ENCODE data around the gene LRCH1. TPM values are rescaled to one million over a fixed set of nuclear protein-coding genes. Genes with fewer than 3 reads are reported as not detected.

Gene LRCH1
- total RNA-seq, 1 donor from 2014 or later: 13.1 TPM

GRCh38 chr13:46684287-46685001 is 131.5 kb downstream of the LRCH1 start:
- Histone ChIP-seq H3K27ac (replicated peaks) (peak overlapping the region; percentile 53), H3K4me1 (peaks cover 69% of the 10 kb centered on the region), H3K9me3 (replicated peaks) (no peaks in the 10 kb centered on the region), H3K27me3 (ENCODE audit: low read depth) (no peaks in the 10 kb centered on the region), H3K36me3 (peaks cover 8% of the 10 kb centered on the region), H3K4me3 (no peak overlapping the region)
- no peak for DNase-seq
- peak; percentile 27 for TF ChIP-seq CTCF (IDR thresholded peaks at IDR 0.05; ENCODE audit: borderline replicate concordance)
- intact Hi-C loops (cut with micrococcal nuclease): no loop called here

GRCh38 chr13:46685006-46685730 is 132.2 kb downstream of the LRCH1 start:
- no peak overlapping the region for H3K4me3 ChIP-seq
- H3K9me3 ChIP-seq (replicated peaks): no peaks in the 10 kb centered on the region
- intact Hi-C loops (cut with micrococcal nuclease): no loop called here
- no peak for TF ChIP-seq CTCF (IDR thresholded peaks at IDR 0.05; ENCODE audit: borderline replicate concordance)
- no peaks in the 10 kb centered on the region for H3K27me3 ChIP-seq (ENCODE audit: low read depth)
- H3K4me1 ChIP-seq: peaks cover 62% of the 10 kb centered on the region
- DNase-seq: no peak
- H3K27ac ChIP-seq (replicated peaks): peak overlapping the region; percentile 53
- H3K36me3 ChIP-seq: peaks cover 8% of the 10 kb centered on the region

- intact Hi-C loops (cut with micrococcal nuclease): no loop called here
- no peak for DNase-seq
- Histone ChIP-seq H3K4me3 (no peak overlapping the region), H3K27me3 (ENCODE audit: low read depth) (no peaks in the 10 kb centered on the region), H3K27ac (replicated peaks) (peak overlapping the region; percentile 53), H3K36me3 (peaks cover 8% of the 10 kb centered on the region), H3K4me1 (peaks cover 56% of the 10 kb centered on the region), H3K9me3 (replicated peaks) (no peaks in the 10 kb centered on the region)
- no peak for TF ChIP-seq CTCF (IDR thresholded peaks at IDR 0.05; ENCODE audit: borderline replicate concordance)
Observed at GRCh38 chr13:46686171-46686570, 133.2 kb downstream of the LRCH1 start.

- Histone ChIP-seq H3K27ac (replicated peaks) (peak overlapping the region; percentile 22), H3K9me3 (replicated peaks) (no peaks in the 10 kb centered on the region), H3K4me1 (peaks cover 69% of the 10 kb centered on the region), H3K27me3 (ENCODE audit: low read depth) (no peaks in the 10 kb centered on the region), H3K36me3 (peaks cover 4% of the 10 kb centered on the region), H3K4me3 (no peak overlapping the region)
- TF ChIP-seq CTCF (IDR thresholded peaks at IDR 0.05; ENCODE audit: borderline replicate concordance): no peak
- no peak for DNase-seq
- intact Hi-C loops (cut with micrococcal nuclease): no loop called here
Observed at GRCh38 chr13:46687810-46688209, 134.8 kb downstream of the LRCH1 start.

- no peak for DNase-seq
- H3K36me3 ChIP-seq: peaks cover 8% of the 10 kb centered on the region
- no peak overlapping the region for H3K27ac ChIP-seq (replicated peaks)
- H3K4me1 ChIP-seq: peaks cover 69% of the 10 kb centered on the region
- H3K27me3 ChIP-seq (ENCODE audit: low read depth): no peaks in the 10 kb centered on the region
- no peaks in the 10 kb centered on the region for H3K9me3 ChIP-seq (replicated peaks)
- intact Hi-C loops (cut with micrococcal nuclease): no loop called here
- TF ChIP-seq CTCF (IDR thresholded peaks at IDR 0.05; ENCODE audit: borderline replicate concordance): no peak
- H3K4me3 ChIP-seq: no peak overlapping the region
Observed at GRCh38 chr13:46688306-46688705, 135.3 kb downstream of the LRCH1 start.

All from left ventricle myocardium inferior (tissue), 1 donor.